CD4-positive, alpha-beta T cell treated with Interleukin-2 at 100 ng/mL for 4 hours (primary cell): ENCODE results near the gene OR10V1.
A peak's percentile ranks its signal among the peaks of the same experiment; 100 is the strongest.

Experiments used
- DNase-seq: peaks from one replicate; pipeline ENCODE4 v3.0.0-alpha.2; 2020; ENCODE audit warnings: low spot score

OR10V1 gene, protein sequence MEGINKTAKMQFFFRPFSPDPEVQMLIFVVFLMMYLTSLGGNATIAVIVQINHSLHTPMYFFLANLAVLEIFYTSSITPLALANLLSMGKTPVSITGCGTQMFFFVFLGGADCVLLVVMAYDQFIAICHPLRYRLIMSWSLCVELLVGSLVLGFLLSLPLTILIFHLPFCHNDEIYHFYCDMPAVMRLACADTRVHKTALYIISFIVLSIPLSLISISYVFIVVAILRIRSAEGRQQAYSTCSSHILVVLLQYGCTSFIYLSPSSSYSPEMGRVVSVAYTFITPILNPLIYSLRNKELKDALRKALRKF

GRCh38 chr11:59713745-59714144 is at the start of gene OR10V1:
TSS of gene OR10V1 (minus strand) at chr11:59713845. CDS start at chr11:59713845, 0 bp downstream.
- no peak for DNase-seq

GRCh38 chr11:59761993-59762392 is 48.3 kb upstream of the OR10V1 start:
- no peak for DNase-seq

- no peak for DNase-seq
These were observed 47.1 kb upstream of the OR10V1 start for GRCh38 chr11:59760771-59761170.

GRCh38 chr11:59759900-59760299 is 46.3 kb upstream of the OR10V1 start:
- DNase-seq, result no peak

GRCh38 chr11:59758401-59759037 is 44.9 kb upstream of the OR10V1 start:
- no peak for DNase-seq

GRCh38 chr11:59756845-59757244 is 43.2 kb upstream of the OR10V1 start:
- DNase-seq, result no peak

GRCh38 chr11:59756558-59756840 is 42.9 kb upstream of the OR10V1 start:
- no peak for DNase-seq

DNA sequence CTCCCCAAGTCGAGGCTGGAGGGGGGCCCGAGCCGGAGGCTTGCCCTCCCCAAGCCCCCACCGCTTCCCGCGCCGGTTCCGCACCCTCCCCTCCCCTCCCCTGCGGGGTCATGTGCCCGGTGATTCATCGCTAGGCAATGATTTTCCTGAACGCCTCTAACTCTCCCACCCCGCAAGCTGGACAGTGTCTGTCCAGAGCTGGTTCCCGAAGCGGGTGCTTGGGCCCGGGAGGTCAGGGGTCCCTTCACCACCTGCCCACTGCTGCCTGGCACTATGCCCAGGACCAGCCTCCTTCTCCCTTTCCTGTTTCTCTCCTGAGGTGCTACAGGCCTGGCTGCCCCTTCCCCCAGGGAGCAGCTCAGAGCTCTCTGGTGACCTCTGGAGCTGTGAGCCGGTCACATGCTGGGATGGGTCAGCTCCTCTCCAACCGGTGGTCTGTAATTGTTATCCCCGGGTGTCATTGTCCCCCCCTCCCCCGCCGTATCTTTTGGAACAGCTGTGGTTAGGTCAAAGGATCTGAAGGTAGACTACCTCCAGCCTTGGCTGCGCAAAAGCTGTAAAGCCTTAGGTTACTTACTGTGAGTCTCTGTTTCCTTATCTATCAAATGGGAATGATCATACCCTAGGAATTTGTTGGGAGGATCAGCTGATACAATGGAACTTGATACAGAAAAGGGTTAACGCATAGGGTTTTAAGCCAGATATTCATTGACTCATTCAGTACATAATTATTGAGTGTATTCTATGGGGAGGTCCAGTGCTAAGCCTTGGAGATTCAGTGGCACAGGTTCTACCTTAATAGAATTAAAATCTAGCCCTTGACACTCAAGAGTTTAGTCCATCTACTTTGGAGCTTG is 42.3 kb upstream of the OR10V1 start:
- peak; percentile 45 for DNase-seq

- DNase-seq, result peak; percentile 60
These were observed 41.4 kb upstream of the OR10V1 start, which contains the start of gene STX3 for GRCh38 chr11:59754859-59755700. TSS of gene STX3 (plus strand) at chr11:59755376. CDS start at chr11:59755606, 230 bp downstream.

- DNase-seq, result peak; percentile 18
These were observed 40.8 kb upstream of the OR10V1 start for GRCh38 chr11:59754494-59754858.

DNA sequence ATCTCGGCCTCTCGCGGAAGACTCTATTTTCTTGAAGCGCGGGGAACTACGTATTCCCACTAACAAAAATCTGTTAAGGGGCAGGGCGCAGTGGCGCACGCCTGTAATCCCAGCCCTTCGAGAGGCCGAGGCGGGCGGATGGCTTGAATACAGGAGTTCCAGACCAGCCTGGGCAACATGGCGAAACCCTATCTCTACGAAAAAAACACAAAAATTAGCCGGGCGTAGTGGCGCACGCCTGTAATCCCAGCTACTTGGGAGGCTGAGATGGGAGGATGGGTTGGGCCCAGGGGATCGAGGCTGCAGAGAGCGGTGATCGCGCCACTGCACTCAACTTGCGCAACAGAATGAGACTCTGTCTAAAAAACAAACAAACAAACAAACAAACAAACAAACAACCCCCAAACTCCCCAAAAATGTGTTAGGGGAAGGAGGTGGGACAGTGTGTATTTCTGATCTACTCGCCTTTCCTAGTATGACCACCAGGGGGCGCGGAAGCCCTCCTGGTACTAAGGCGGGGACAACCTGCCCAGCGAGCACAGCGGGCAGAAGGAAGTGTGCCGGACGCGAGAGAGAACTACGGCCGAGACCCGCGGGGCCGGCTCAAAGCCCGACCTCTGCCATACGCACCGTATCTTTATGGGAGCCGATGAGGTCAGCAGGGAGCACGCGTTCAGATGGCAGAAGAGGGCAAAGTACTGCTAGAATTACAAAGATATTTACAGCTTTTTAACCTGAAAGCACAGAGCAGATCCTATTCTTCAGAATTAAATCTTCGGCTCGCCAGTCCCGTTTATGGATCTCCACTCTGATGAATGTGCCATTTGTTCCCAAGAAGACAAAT is 40.2 kb upstream of the OR10V1 start:
- DNase-seq, result peak; percentile 86

DNA sequence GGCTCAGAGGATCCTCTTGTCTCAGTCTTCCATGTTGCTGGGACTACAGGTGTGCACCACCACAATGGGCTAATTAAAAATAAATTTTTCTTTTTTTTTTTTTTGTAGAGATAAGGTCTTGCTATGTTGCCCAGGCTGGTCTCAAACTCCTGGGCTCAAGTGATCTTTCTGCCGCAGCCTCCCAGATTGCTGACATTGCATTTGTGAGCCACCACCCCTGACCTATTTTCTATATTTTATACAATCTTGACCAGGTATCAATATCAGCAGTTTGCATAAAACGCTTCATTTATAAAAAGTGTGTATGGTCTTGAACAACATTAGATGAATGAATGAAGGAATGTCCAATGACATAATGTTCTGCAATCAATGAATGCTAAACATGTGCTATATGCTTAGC is 32.5 kb upstream of the OR10V1 start:
- no peak for DNase-seq

DNA sequence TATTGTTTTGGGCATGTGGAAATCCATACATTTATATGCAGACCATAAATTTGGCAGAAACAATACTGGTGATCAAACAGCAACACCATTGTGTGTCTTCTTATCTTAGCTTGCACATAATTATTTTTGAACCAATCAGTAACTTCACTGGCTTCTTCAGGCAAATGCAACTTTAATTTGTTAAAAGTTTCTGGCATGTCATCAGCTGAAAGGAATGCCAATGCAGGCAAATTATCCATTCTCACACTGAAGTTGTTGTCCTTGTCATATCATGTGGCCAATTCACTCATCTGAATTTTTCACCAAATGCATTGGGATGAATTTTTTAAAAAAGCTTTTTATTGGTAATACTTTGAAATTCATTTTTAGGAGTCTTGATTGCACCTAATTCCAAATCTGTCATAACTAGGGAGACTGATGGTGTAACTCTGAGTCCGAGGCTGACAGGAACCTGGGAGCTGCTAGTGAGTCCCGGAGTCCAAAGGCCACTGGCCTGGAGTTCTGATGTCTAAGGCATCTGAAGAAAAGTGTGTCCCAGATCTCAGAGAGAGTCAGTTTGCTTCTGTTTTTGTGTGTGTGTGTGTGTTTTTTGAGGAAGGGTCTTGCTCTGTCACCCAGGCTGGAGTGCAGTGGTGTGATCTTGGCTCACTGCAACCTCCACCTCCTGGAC is 17.4 kb upstream of the OR10V1 start:
- no peak for DNase-seq

DNA sequence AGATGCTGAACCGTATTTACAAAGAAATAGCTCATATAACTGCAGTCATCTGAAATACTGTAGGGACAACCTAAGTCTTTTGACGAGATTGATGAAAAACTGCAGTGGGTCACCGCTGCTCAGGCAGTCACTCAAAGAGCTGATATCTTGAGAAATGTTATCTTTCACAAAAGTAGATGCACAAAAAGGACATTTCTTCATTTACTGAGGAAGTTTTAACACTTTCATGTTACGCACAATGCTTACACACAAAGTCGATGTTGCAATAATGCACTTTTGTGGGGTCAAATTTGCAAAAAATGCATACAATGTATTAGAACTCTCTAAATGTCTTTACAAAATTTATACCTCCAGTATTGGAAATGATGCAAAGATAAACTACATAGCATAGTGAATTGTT is 16.2 kb upstream of the OR10V1 start:
- DNase-seq, result no peak

GRCh38 chr11:59728913-59729312 is 15.3 kb upstream of the OR10V1 start:
- peak; percentile 29 for DNase-seq

- DNase-seq, result no peak
These were observed 14.5 kb upstream of the OR10V1 start for GRCh38 chr11:59728154-59728553.

DNA sequence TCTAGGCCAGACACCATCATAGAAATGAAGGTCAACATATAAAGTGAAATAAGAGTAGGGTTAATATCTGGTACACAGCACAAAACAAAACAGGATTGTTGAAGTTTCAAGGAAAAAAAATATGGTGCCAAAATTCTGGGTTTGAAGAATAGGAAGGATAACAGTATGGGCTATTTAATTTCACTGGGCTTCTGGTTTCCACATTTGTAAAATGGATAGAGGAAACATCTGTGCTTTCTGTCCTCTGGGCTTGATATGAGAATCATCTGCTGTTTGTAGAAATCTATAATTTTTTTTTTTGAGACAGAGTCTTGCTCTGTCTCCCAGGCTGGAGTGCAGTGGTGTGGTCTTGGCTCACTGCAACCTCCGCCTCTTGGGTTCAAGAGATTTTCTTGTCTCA is 13.8 kb upstream of the OR10V1 start:
- DNase-seq, result no peak

DNA sequence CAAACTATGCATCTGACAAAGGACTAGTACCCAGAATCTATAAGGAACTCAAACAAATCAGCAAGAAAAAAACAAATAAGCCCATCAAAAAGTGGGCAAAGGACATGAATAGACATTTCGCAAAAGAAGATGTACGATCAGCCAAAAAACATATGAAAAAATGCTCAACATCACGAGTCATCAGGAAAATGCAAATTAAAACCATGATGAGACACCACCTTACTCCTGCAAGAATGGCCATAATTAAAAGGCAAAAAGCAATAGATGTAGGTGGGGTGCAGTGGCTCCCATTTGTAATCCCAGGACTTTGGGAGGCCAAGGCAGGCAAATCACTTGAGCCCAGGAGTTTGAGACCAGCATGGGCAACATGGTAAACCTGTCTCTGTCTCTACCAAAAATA is 10.4 kb upstream of the OR10V1 start:
- DNase-seq, result no peak

- no peak for DNase-seq
These were observed 5.9 kb upstream of the OR10V1 start for GRCh38 chr11:59719556-59719955.

GRCh38 chr11:59716051-59716450 is 2.4 kb upstream of the OR10V1 start:
- no peak for DNase-seq
